NT2/D1 (cell line): ENCODE data around the gene SLC3A2.

ENCODE experiments used
- DNase-seq: peaks from one replicate; pipeline ENCODE4 v3.0.0-alpha.2; 2011; ENCODE audit warnings: low read depth, low spot score
- H3K27me3 ChIP-seq: 2 replicates; pipeline ENCODE4 v1.6.0; 2011; ENCODE audit warnings: mild to moderate bottlenecking; ENCODE audit not compliant: insufficient read length, insufficient read depth
- H3K36me3 ChIP-seq: 2 replicates; pipeline ENCODE4 v1.6.1; 2011; ENCODE audit warnings: mild to moderate bottlenecking, low read length, mixed read lengths; ENCODE audit not compliant: insufficient read depth, insufficient read length
- H3K4me1 ChIP-seq: 2 replicates; pipeline ENCODE4 v1.5.1; 2011; ENCODE audit not compliant: insufficient read depth, insufficient read length
- H3K4me3 ChIP-seq: 2 replicates; pipeline ENCODE4 v1.5.1; 2011; ENCODE audit warnings: low read depth; ENCODE audit not compliant: insufficient read length
- H3K9ac ChIP-seq: 2 replicates; pipeline ENCODE4 v1.6.0; 2011; ENCODE audit warnings: low read depth; ENCODE audit not compliant: insufficient read length
- H3K9me3 ChIP-seq: 2 replicates; pipeline ENCODE4 v1.5.1; 2011; ENCODE audit warnings: mild to moderate bottlenecking, low read length; ENCODE audit not compliant: insufficient read depth
- SUZ12 ChIP-seq: IDR thresholded peaks from 2 replicates; pipeline ENCODE4 v1.6.1; 2011; ENCODE audit not compliant: insufficient read length, insufficient read depth; ENCODE audit errors: extremely low read depth
- YY1 ChIP-seq: IDR thresholded peaks from 2 replicates; pipeline ENCODE4 v1.6.1; 2011; ENCODE audit not compliant: insufficient read length, insufficient read depth
- ZNF274 ChIP-seq: IDR thresholded peaks from 2 replicates; pipeline ENCODE4 v1.6.1; 2011; ENCODE audit warnings: mild to moderate bottlenecking, low read depth, low read length

Gene SLC3A2

DNA sequence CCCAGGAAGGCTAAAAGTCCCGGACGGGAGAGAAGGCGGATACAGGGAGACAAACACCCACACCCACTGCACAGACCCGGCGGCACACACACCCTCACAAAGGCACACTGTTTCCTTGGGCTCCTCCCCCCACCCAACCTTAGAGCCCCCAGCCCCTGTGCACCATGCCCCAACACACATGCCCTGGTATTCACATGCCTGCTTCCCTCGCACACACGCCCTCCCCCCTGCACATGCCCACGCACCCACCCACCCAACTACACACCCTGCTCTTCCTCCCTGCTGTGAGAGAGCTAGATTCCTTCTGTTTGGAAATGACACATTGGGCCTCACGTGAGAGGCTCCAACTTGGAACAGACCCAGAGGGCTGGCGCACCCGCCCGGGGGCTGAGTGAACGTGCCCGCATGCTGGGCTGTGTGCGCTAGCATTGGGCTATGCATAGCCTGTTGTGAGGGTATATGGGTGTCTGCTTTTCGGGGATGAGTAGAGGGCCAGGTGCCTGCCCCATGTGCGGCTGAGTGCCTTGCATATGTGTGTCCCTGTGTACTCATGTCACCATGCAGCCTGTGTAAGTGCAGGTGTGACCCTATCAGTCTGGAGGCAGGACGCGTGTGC is 41.0 kb downstream of the SLC3A2 start:
- Histone ChIP-seq H3K9me3 (no peaks in the 10 kb centered on the region), H3K27me3 (peaks cover 39% of the 10 kb centered on the region), H3K36me3 (no peaks in the 10 kb centered on the region), H3K9ac (no peak overlapping the region), H3K4me3 (no peak overlapping the region), H3K4me1 (peaks cover 20% of the 10 kb centered on the region)
- no peak for DNase-seq
- TF ChIP-seq SUZ12 (no peak), ZNF274 (no peak), YY1 (no peak)

DNA sequence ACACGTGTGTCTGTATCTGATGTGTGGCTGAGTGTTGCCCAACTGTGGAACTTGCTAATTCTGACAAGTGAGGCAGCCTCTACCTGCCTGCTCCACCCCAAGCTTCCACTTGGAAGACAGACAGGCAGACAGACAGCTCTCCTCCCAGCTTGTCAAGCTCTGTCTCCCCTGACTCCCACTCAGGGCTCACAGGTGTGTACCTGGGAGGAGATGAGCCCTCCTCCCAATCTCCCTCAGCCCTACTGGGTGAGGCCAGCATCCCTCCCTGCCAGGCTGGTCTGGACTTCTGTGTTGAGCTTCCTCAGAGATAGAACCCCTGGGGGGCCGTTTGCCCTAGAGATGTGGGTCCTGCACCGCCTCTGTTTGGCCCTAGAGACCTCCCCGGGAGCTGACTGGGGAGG is 41.5 kb downstream of the SLC3A2 start:
- H3K4me3 ChIP-seq, result no peak overlapping the region
- TF ChIP-seq YY1, result no peak
- no peak for TF ChIP-seq ZNF274
- TF ChIP-seq SUZ12, result no peak
- no peaks in the 10 kb centered on the region for H3K36me3 ChIP-seq
- H3K4me1 ChIP-seq, result peaks cover 24% of the 10 kb centered on the region
- H3K9ac ChIP-seq, result no peak overlapping the region
- DNase-seq, result no peak
- peaks cover 44% of the 10 kb centered on the region for H3K27me3 ChIP-seq
- H3K9me3 ChIP-seq, result no peaks in the 10 kb centered on the region

DNA sequence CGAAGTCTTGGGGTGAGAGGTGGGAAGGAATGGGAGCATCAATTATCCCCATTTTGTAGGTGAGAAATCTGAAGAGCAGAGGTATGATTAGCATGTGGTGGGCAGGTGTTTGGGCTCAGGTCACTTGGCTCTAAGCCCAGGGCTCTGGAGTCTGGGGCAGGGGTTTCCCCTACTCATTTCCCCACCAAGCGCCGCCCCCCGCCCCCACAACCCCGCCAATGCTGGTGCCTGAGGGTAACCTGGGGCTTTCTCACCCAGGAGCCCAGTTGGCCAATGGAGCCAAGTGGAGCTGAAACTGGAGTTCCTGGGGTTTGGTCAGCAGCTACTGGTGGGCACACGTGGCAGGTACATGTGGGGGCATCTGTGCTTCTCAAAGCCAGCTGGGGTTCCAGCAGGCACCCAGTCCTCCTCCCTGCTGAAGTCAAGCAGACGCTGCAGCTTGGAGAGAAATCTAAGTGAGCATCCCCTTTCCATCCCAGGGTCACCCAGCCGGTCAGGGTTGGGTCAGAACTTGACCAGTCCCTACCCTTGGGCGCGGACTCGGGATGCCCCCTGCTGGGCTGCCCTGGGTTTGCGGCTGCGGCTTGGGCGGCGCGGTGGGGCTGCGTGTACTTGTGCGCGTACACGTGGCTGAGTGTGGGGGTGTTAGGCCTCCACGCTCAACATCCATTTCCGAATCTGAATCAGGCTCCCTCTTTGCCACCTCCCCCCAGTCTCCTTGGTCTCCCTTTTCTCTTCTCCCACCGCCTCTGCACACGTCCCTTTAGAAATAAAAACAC is 42.1 kb downstream of the SLC3A2 start:
- no peak overlapping the region for H3K4me3 ChIP-seq
- no peak for TF ChIP-seq ZNF274
- no peak for TF ChIP-seq SUZ12
- no peak for TF ChIP-seq YY1
- no peaks in the 10 kb centered on the region for H3K36me3 ChIP-seq
- peaks cover 25% of the 10 kb centered on the region for H3K4me1 ChIP-seq
- no peaks in the 10 kb centered on the region for H3K9me3 ChIP-seq
- peak overlapping the region; percentile 11 for H3K9ac ChIP-seq
- peaks cover 50% of the 10 kb centered on the region for H3K27me3 ChIP-seq
- DNase-seq, result no peak

DNA sequence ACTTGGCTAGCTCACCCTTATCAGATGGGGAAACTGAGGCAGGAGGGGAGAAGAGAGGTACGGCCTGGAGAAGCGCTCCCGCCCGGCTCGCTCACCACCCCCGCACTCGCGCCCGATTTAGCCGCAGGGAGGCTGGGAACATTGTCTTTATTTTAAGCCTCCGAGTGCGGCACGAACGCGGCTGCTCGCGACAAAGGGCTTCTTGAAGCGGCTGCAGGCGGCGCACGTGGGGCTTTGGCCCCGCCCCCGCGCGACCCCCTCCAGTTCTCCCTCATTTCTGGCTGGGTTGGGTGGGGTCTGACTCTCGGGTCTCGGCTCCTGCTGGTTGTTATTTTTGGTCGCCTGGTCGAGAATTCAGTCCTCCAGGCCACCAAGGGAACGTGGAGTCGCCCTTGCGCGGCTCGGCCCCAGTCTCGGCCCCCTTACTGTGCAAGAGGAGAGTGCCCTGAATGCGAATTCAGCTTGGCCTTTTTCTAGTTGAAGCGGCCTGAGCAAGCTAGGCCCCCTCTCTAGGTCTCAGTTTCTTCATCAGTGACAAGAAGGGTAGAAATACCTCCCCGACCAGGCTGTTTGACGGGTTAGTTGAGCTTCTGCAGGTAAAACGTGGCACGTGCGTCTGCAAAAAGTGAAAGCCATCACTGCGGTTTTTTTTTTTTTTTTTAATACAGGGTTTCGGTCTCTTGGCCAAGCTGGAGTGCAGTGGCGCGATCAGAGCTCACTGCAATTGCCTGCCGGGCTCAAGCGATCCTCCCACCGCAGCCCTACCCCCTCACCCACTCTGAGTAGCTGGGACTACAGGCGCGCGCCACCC is 43.1 kb downstream of the SLC3A2 start:
- H3K4me3 ChIP-seq, result peak overlapping the region; percentile 37
- H3K36me3 ChIP-seq, result no peaks in the 10 kb centered on the region
- TF ChIP-seq ZNF274 (no peak), SUZ12 (no peak), YY1 (no peak)
- no peak for DNase-seq
- H3K27me3 ChIP-seq, result peaks cover 58% of the 10 kb centered on the region
- peaks cover 28% of the 10 kb centered on the region for H3K4me1 ChIP-seq
- no peaks in the 10 kb centered on the region for H3K9me3 ChIP-seq
- H3K9ac ChIP-seq, result peak overlapping the region; percentile 57

DNA sequence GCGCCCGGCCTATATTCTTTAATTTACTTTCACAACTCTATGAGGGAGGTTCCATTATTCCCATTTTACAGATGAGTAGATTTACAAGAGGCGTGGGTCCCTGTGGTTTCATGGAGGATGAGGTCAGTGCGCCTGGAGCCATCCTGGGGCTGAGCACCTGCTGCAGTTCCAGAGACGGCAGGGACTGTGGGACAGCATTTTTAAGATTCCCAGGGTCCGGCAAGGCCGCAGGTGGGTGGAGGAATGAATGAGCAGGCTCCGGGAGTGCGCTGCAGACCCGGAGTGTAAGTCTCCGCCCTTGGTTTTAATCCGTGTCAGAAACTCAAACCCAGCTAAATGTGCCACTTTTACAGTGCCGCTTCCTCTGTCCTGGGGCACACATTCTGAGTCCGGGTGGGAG is 44.6 kb downstream of the SLC3A2 start:
- Histone ChIP-seq H3K27me3 (peaks cover 62% of the 10 kb centered on the region), H3K4me1 (peaks cover 29% of the 10 kb centered on the region), H3K4me3 (peak overlapping the region; percentile 64), H3K9me3 (no peaks in the 10 kb centered on the region), H3K9ac (peak overlapping the region; percentile 78), H3K36me3 (no peaks in the 10 kb centered on the region)
- no peak for TF ChIP-seq ZNF274
- TF ChIP-seq SUZ12, result no peak
- TF ChIP-seq YY1, result no peak
- DNase-seq, result no peak

DNA sequence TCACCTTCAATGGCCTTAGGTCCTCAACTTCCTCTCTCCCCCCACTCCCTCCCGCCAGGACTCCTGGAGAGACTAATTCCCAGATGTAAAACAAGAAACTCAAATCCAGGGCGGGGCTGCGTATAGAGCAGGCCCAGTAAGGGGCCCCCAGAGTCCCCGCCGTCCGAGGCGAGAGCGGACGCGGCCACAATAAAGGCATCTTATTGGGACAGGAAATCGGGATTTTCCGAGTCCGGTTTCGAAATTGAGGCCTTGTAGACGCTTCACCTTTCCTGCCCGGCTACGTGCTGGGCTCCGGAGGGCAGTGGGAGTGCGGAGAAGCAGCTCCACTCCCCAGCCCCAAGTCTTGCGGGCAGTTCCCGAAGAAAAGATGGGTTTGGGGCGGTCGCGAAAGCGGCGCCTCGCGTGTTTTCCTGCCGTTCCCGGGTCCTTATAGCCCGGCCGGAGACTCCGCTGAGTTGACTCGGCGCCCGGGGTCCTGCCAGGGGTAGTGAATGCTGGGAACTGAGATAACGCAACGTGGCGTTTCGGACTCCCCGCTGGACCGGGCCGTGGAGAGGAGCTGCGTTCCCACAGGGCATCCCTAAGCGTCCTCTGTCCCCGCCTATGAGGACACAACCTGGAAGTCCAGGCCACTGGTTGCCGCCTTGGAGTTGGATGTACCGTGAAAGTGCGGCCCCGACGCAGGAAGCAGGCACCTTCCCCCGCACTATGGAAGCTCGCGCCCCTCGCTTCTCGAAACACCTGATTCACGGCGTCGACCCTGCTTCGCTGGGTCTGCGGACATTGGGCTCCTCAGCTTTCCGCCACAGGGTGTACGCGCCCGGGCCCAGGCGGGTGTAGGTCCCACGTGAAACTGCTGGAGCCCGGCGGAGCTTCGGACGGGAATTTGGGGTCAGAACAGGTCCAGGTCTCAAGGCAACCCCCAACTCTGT is 45.3 kb downstream of the SLC3A2 start:
- H3K4me1 ChIP-seq, result peaks cover 30% of the 10 kb centered on the region
- peaks cover 62% of the 10 kb centered on the region for H3K27me3 ChIP-seq
- no peak for DNase-seq
- H3K4me3 ChIP-seq, result peak overlapping the region; percentile 64
- no peaks in the 10 kb centered on the region for H3K9me3 ChIP-seq
- TF ChIP-seq SUZ12, result no peak
- no peak for TF ChIP-seq YY1
- no peak for TF ChIP-seq ZNF274
- peak overlapping the region; percentile 78 for H3K9ac ChIP-seq
- H3K36me3 ChIP-seq, result no peaks in the 10 kb centered on the region

DNA sequence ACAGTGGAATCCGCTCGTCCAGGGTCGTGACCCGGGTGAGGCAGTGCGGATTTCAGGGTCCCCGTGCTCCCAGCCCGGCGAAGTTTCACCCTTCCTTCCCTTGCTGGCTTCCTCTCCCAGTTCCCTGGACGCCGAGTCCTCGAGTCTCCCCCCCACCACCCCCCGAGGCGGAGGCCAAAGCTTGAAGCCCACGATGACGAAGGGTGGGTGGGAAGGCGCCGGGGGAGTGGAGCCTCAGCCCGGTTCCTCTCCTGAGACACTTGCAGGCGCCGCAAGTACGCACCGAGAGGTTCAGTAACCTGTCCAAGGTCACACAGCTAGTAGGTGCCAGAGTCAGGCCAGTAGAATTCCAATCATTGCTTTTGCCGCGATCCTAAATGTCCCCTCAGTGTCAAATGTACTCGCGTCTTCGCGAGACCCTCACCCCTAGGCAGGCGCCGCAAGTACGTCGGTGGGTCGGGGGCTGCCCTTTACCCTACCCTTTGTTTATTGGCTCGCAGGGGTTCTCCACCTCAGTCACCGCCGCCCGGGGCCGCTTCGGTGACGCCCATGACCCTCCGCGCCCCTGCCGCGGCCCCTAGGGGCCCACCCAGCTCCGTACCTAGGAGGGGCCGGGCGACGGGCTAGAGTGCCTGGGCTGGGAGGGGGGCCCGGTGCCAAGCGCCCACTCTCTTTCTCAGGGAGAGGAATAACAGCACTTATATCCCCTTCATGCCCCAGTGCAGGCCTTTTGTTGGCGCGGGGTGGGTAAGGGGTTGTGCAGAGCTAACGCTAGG is 46.2 kb downstream of the SLC3A2 start:
- peaks cover 62% of the 10 kb centered on the region for H3K27me3 ChIP-seq
- peak overlapping the region; percentile 78 for H3K9ac ChIP-seq

More for the DNA sequence above, 46.2 kb downstream of the SLC3A2 start:
- TF ChIP-seq YY1, result no peak
- no peak for TF ChIP-seq ZNF274
- no peak for TF ChIP-seq SUZ12
- Histone ChIP-seq H3K4me3 (peak overlapping the region; percentile 64), H3K36me3 (no peaks in the 10 kb centered on the region), H3K9me3 (no peaks in the 10 kb centered on the region), H3K4me1 (peaks cover 28% of the 10 kb centered on the region)
- no peak for DNase-seq
